Measurements from ENCODE around the gene TRIL. TPM values are rescaled to one million over a fixed set of nuclear protein-coding genes. Genes with fewer than 3 reads are reported as not detected.

The TRIL gene
- total and polyA plus RNA-seq, 2 donors (not counting 3 experiments of a cell fraction or from before 2014, with no cell fraction given): 0.52 to 1.8 TPM

- dilution Hi-C loops (cut with MboI; ENCODE audit: extremely low pct_ligation_motif_present, low sequenced_read_pairs): no loop called here
Observed at GRCh38 chr7:28939367-28939766, 18.8 kb downstream of the TRIL start.

More at GRCh38 chr7:28939367-28939766, 18.8 kb downstream of the TRIL start:
- TF ChIP-seq, protein P1, sequence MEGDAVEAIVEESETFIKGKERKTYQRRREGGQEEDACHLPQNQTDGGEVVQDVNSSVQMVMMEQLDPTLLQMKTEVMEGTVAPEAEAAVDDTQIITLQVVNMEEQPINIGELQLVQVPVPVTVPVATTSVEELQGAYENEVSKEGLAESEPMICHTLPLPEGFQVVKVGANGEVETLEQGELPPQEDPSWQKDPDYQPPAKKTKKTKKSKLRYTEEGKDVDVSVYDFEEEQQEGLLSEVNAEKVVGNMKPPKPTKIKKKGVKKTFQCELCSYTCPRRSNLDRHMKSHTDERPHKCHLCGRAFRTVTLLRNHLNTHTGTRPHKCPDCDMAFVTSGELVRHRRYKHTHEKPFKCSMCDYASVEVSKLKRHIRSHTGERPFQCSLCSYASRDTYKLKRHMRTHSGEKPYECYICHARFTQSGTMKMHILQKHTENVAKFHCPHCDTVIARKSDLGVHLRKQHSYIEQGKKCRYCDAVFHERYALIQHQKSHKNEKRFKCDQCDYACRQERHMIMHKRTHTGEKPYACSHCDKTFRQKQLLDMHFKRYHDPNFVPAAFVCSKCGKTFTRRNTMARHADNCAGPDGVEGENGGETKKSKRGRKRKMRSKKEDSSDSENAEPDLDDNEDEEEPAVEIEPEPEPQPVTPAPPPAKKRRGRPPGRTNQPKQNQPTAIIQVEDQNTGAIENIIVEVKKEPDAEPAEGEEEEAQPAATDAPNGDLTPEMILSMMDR (IDR thresholded peaks at IDR 0.05; ENCODE audit: extremely low read depth in 1 of 2, insufficient read depth in 1 of 2, low read depth in 1 of 2, low read length in 2 of 2): no peak
- no peak for TF ChIP-seq POLR2AphosphoS5 (IDR thresholded peaks at IDR 0.05; ENCODE audit: insufficient read depth, low read depth, low read length)
- TF ChIP-seq JUN (IDR thresholded peaks at IDR 0.05; ENCODE audit: borderline replicate concordance, insufficient read depth, insufficient read length, low read depth): no peak
- no peak for TF ChIP-seq GATA2 (IDR thresholded peaks at IDR 0.05; ENCODE audit: insufficient read depth, insufficient read length, low read depth, low read length)
- TF ChIP-seq POLR2A (IDR thresholded peaks at IDR 0.05; ENCODE audit: low read depth, low read length): no peak
- no peak for TF ChIP-seq FOS (IDR thresholded peaks at IDR 0.05; ENCODE audit: borderline replicate concordance, insufficient read depth, low read length)
- TF ChIP-seq MYC (IDR thresholded peaks at IDR 0.05; ENCODE audit: low read depth, low read length): no peak
- no peak for TF ChIP-seq EZH2 (IDR thresholded peaks at IDR 0.05; ENCODE audit: borderline replicate concordance, low read depth, low read length, severe bottlenecking)
- TF ChIP-seq, protein P2, sequence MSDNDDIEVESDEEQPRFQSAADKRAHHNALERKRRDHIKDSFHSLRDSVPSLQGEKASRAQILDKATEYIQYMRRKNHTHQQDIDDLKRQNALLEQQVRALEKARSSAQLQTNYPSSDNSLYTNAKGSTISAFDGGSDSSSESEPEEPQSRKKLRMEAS (IDR thresholded peaks at IDR 0.05; ENCODE audit: insufficient read depth, insufficient read length): no peak
- FAIRE-seq (no peak), DNase-seq (ENCODE audit: low read depth, low spot score) (no peak)
- H3K4me2 ChIP-seq (ENCODE audit: insufficient read depth, low read length): no peak overlapping the region
- H3K79me2 ChIP-seq (ENCODE audit: control insufficient read depth, insufficient read depth, low read length): no peaks in the 10 kb centered on the region
- no peaks in the 10 kb centered on the region for H3K36me3 ChIP-seq (ENCODE audit: control insufficient read depth in 2 of 2, extremely low read depth in 1 of 2, insufficient read depth in 2 of 2, low read length in 2 of 2)
- CTCF ChIA-PET: interaction anchor here (0.9 to 7.0 kb wide), 6 partner anchors 11 to 167 kb away, joined by 3 to 63 read pairs (median 4); no protein-coding TSS in a partner anchor
- no TSS peak for BruUV-seq (replicated peaks)
- peaks cover 2% of the 10 kb centered on the region for H3K4me1 ChIP-seq (ENCODE audit: control insufficient read depth, extremely low read depth, insufficient read depth, low read length)
- no peak overlapping the region for H3K27ac ChIP-seq (ENCODE audit: insufficient read depth, low read depth, low read length)
- H3K4me3 ChIP-seq (replicated peaks in 1 of 3; ENCODE audit: insufficient read depth in 1 of 3, low read depth in 1 of 3, low read length in 3 of 3): no peak overlapping the region
- H4K20me1 ChIP-seq (replicated peaks; ENCODE audit: control insufficient read depth, extremely low read depth, insufficient read depth, low read length): no peaks in the 10 kb centered on the region
- intact Hi-C loops (cut with micrococcal nuclease): no loop called here
- no peaks in the 10 kb centered on the region for H3K27me3 ChIP-seq (ENCODE audit: control insufficient read depth in 2 of 2, insufficient read depth in 2 of 2, low read length in 2 of 2)
- H3K9me3 ChIP-seq (replicated peaks; ENCODE audit: control insufficient read depth, insufficient read depth, low read length): no peaks in the 10 kb centered on the region
- POLR2A ChIA-PET: no interaction called here
- no peaks in the 10 kb centered on the region for H3K9me1 ChIP-seq (replicated peaks; ENCODE audit: control insufficient read depth, extremely low read depth, insufficient read depth, low read length)
- H3K9ac ChIP-seq (replicated peaks; ENCODE audit: extremely low read depth, insufficient read depth, low read length): no peak overlapping the region
- H2AFZ ChIP-seq (ENCODE audit: low read depth, low read length): no peak overlapping the region

All from endothelial cell of umbilical vein (primary cell).